HCT116 (cell line): ENCODE results near the gene CACNA1C. TPM values are rescaled to one million over a fixed set of nuclear protein-coding genes. Genes with fewer than 3 reads are reported as not detected.

Experiments
- ATAC-seq: fragments of 200-7000 bp; cut with Tn5 transposase; 2 replicates; pipeline ENCODE4 v1.9.1; 2020; ENCODE audit warnings: mild to moderate bottlenecking, moderate library complexity
- BruUV-seq: library from RNA; stranded (reverse); fragments of 400-500 nt; replicated peaks from 2 replicates; lab custom pipeline; 2021; lab: Mats Ljungman, UMichigan
- CTCF ChIA-PET: fragments of 300-600 bp; sonication (Branson Sonifier 250); formaldehyde crosslinking; loops from one replicate; lab custom pipeline; 2021; ENCODE audit warnings: antibody characterized with exemption; lab: Charles Lee
- POLR2A ChIA-PET: fragments of 300-600, 350-600 bp; sonication (Branson Sonifier 250); formaldehyde crosslinking; loops from one replicate; lab custom pipeline; 2021; ENCODE audit warnings: antibody characterized with exemption; lab: Charles Lee
- RAD21 ChIA-PET, 2 experiments: fragments of 300-600 bp; sonication (Branson Sonifier 250); formaldehyde crosslinking; loops; one replicate each; lab custom pipeline; 2023; ENCODE audit warnings: low total read pairs in 2 of 2; ENCODE audit not compliant: uncharacterized antibody in 2 of 2, unreplicated experiment in 2 of 2, low non-redundant PET in 1 of 2; lab: Charles Lee
- DNase-seq: peaks from one replicate; pipeline ENCODE4 v3.0.0-alpha.2; 2010; ENCODE audit warnings: low read depth, low spot score
- H2AFZ ChIP-seq: fragments of 200-600 bp; shearing (Covaris generic), sonication (generic); 2 replicates; pipeline ENCODE4 v1.6.1; 2017; ENCODE audit warnings: low read depth, mixed run types, mixed read lengths, antibody characterized with exemption, low read length; ENCODE audit not compliant: poor library complexity, severe bottlenecking
- H3K27ac ChIP-seq: 2 replicates; pipeline ENCODE4 v1.5.1; 2012; ENCODE audit warnings: low read depth, low read length
- H3K27me3 ChIP-seq: fragments of 200-600 bp; sonication (generic); 2 replicates; pipeline ENCODE4 v1.6.1; 2016; ENCODE audit warnings: mixed run types, low read length, mixed read lengths; ENCODE audit not compliant: insufficient read depth
- H3K36me3 ChIP-seq, 2 experiments: fragments of 200-500 bp in 1 of 2; fragments of 200-600 bp in 1 of 2; sonication (Bioruptor generic) in 1 of 2; sonication (generic) in 1 of 2; 2 replicates each; pipeline versions ENCODE4 v1.5.1 to v1.6.1; 2014 to 2016; ENCODE audit warnings: low read length in 2 of 2, inconsistent platforms in 1 of 2, mixed read lengths in 1 of 2, mixed run types in 1 of 2; ENCODE audit not compliant: insufficient read depth in 2 of 2, control insufficient read depth in 1 of 2
- H3K4me1 ChIP-seq, 2 experiments: fragments of 200-600 bp in 1 of 2; sonication (generic) in 1 of 2; 2 replicates each; pipeline versions ENCODE4 v1.5.1 to v1.6.1; 2012 to 2017; ENCODE audit warnings: low read length in 2 of 2, inconsistent platforms in 1 of 2, mild to moderate bottlenecking in 1 of 2, mixed read lengths in 1 of 2, mixed run types in 1 of 2, moderate library complexity in 1 of 2; ENCODE audit not compliant: insufficient read depth in 2 of 2, control insufficient read depth in 1 of 2
- H3K4me2 ChIP-seq: fragments of 200-600 bp; sonication (generic); 2 replicates; pipeline ENCODE4 v1.6.1; 2017; ENCODE audit warnings: mixed run types, low read length, mixed read lengths
- H3K4me3 ChIP-seq, 2 experiments: fragments of 200-600 bp in 1 of 2; sonication (generic) in 1 of 2; replicated peaks in 1 of 2; 2 replicates each; pipeline ENCODE4 v1.5.1; 2011 to 2016; ENCODE audit warnings: low read length in 2 of 2, control low read depth in 1 of 2, low read depth in 1 of 2, mild to moderate bottlenecking in 1 of 2, mixed read lengths in 1 of 2, mixed run types in 1 of 2
- H3K79me2 ChIP-seq: fragments of 200-600 bp; sonication (generic); 2 replicates; pipeline ENCODE4 v1.6.1; 2017; ENCODE audit warnings: mild to moderate bottlenecking, mixed run types, low read length, moderate library complexity, mixed read lengths; ENCODE audit not compliant: insufficient read depth
- H3K9ac ChIP-seq: fragments of 200-600 bp; sonication (generic); 2 replicates; pipeline ENCODE4 v1.6.1; 2016; ENCODE audit warnings: low read length, mixed read lengths
- H3K9me2 ChIP-seq: fragments of 200-600 bp; sonication (generic), shearing (Covaris generic); 2 replicates; pipeline ENCODE4 v1.6.1; 2017; ENCODE audit warnings: mixed run types, mild to moderate bottlenecking, moderate library complexity; ENCODE audit not compliant: insufficient read depth
- H3K9me3 ChIP-seq, 2 experiments: fragments of 200-500 bp in 1 of 2; fragments of 200-600 bp in 1 of 2; sonication (Bioruptor generic) in 1 of 2; sonication (generic) in 1 of 2; 2 replicates each; pipeline ENCODE4 v1.6.1; 2014 to 2017; ENCODE audit warnings: low read length in 2 of 2, mixed read lengths in 2 of 2, inconsistent platforms in 1 of 2, low read depth in 1 of 2, mild to moderate bottlenecking in 1 of 2, mixed run types in 1 of 2, moderate library complexity in 1 of 2; ENCODE audit not compliant: control insufficient read depth in 1 of 2, insufficient read depth in 1 of 2
- H4K20me1 ChIP-seq: fragments of 200-600 bp; sonication (generic), shearing (Covaris generic); 2 replicates; pipeline ENCODE4 v1.6.1; 2017; ENCODE audit warnings: mixed run types, mild to moderate bottlenecking, moderate library complexity; ENCODE audit not compliant: insufficient read depth
- CEBPB ChIP-seq: IDR thresholded peaks from 2 replicates; pipeline ENCODE4 v1.6.1; 2012; ENCODE audit warnings: low read depth
- EGR1 ChIP-seq: IDR thresholded peaks from 2 replicates; pipeline ENCODE4 v1.6.1; 2012; ENCODE audit warnings: low read depth
- ELF1 ChIP-seq: IDR thresholded peaks from 2 replicates; pipeline ENCODE4 v1.6.1; 2012; ENCODE audit warnings: low read depth, borderline replicate concordance
- EZH2 ChIP-seq: fragments of 200-600 bp; sonication (generic); IDR thresholded peaks from 2 replicates; pipeline ENCODE4 v1.6.1; 2017; ENCODE audit warnings: antibody characterized with exemption, mixed run types
- EZH2phosphoT487 ChIP-seq: fragments of 200-600 bp; IDR thresholded peaks from 2 replicates; pipeline ENCODE4 v1.6.1; 2018; ENCODE audit warnings: antibody characterized with exemption, borderline replicate concordance
- FOSL1 ChIP-seq: IDR thresholded peaks from 2 replicates; pipeline ENCODE4 v1.6.1; 2012; ENCODE audit warnings: low read depth
- JUND ChIP-seq: IDR thresholded peaks from 2 replicates; pipeline ENCODE4 v1.6.1; 2012
- POLR2A ChIP-seq: IDR thresholded peaks from 2 replicates; pipeline ENCODE4 v1.7.0; 2011; ENCODE audit warnings: borderline replicate concordance; ENCODE audit not compliant: insufficient read depth, insufficient read length; ENCODE audit errors: extremely low read depth
- POLR2AphosphoS5 ChIP-seq: IDR thresholded peaks from 2 replicates; pipeline ENCODE4 v1.6.1; 2011; ENCODE audit warnings: mild to moderate bottlenecking, low read depth, low read length, moderate library complexity
- RAD21 ChIP-seq: IDR thresholded peaks from 2 replicates; pipeline ENCODE4 v1.6.1; 2012; ENCODE audit warnings: low read depth, mild to moderate bottlenecking
- REST ChIP-seq: IDR thresholded peaks from 2 replicates; pipeline ENCODE4 v1.6.1; 2012; ENCODE audit warnings: low read depth
- SIN3A ChIP-seq: IDR thresholded peaks from 2 replicates; pipeline ENCODE4 v1.6.1; 2012; ENCODE audit warnings: low read depth
- SP1 ChIP-seq: IDR thresholded peaks from 2 replicates; pipeline ENCODE4 v1.6.1; 2012; ENCODE audit warnings: low read depth
- TCF7L2 ChIP-seq: IDR thresholded peaks from 2 replicates; pipeline ENCODE4 v1.7.0; 2011; ENCODE audit warnings: borderline replicate concordance, inconsistent platforms; ENCODE audit not compliant: insufficient read depth, insufficient read length; ENCODE audit errors: extremely low read depth
- YY1 ChIP-seq: IDR thresholded peaks from 2 replicates; pipeline ENCODE4 v1.6.1; 2011; ENCODE audit warnings: low read length, low read depth, moderate library complexity, mild to moderate bottlenecking; ENCODE audit not compliant: insufficient replicate concordance; ENCODE audit errors: extremely low read depth
- ZBTB33 ChIP-seq: IDR thresholded peaks from 2 replicates; pipeline ENCODE4 v1.6.1; 2011; ENCODE audit warnings: mild to moderate bottlenecking, low read length, moderate library complexity; ENCODE audit not compliant: insufficient replicate concordance; ENCODE audit errors: extremely low read depth
- ZNF274 ChIP-seq: fragments of 200-500 bp; sonication (Bioruptor generic); IDR thresholded peaks from 2 replicates; pipeline ENCODE4 v1.6.1; 2014; ENCODE audit warnings: mild to moderate bottlenecking, low read depth, low read length, inconsistent platforms
- intact Hi-C: fragments of 100-400 bp; cut with micrococcal nuclease; formaldehyde crosslinking; loops from 2 replicates; pipeline ENCODE4 v1.10.0; 2022
- total RNA-seq: library from RNA; stranded (reverse); gene quantifications from one replicate; pipeline ENCODE4 v1.2.1, GENCODE V29; 2021; ENCODE audit not compliant: unreplicated experiment
- TF ChIP-seq, protein P1 (sequence below), 3 experiments: fragments of 200-600 bp in 1 of 3; sonication (generic) in 1 of 3; IDR thresholded peaks in 2 of 3; conservative IDR thresholded peaks in 1 of 3; 2 replicates each; pipeline ENCODE4 v1.5.1; 2012 to 2017; ENCODE audit warnings: low read depth in 2 of 3, low read length in 2 of 3, antibody characterized with exemption in 1 of 3, borderline replicate concordance in 1 of 3, control low read depth in 1 of 3, mild to moderate bottlenecking in 1 of 3, mixed read lengths in 1 of 3, mixed run types in 1 of 3, moderate library complexity in 1 of 3; ENCODE audit not compliant: insufficient read depth in 1 of 3

Gene CACNA1C
- total RNA-seq, 1 experiment from 2014 or later = 0.05 TPM

- BruUV-seq = no TSS peak
- ChIA-PET RAD21 (no interaction called here), POLR2A (no interaction called here), CTCF (no interaction called here)
- Histone ChIP-seq H3K4me2 (no peak overlapping the region), H3K79me2 (no peaks in the 10 kb centered on the region), H2AFZ (no peak overlapping the region), H3K27ac (no peak overlapping the region), H3K36me3 (no peaks in the 10 kb centered on the region), H3K4me1 (peaks cover 0 to 16% of the 10 kb centered on the region in 2 experiments; a peak in 2 of 4 replicates), H3K9me2 (no peaks in the 10 kb centered on the region), H3K4me3 (no peak overlapping the region), H3K27me3 (peaks cover 8% of the 10 kb centered on the region; the same call in 1 of the 2 replicates), H3K9me3 (no peaks in the 10 kb centered on the region), H4K20me1 (no peaks in the 10 kb centered on the region), H3K9ac (no peak overlapping the region)
- intact Hi-C loops = no loop called here
- TF ChIP-seq POLR2AphosphoS5 (no peak), REST (no peak), EZH2phosphoT487 (no peak), RAD21 (no peak), SIN3A (no peak), TCF7L2 (no peak), JUND (no peak), ZBTB33 (no peak), POLR2A (no peak), EGR1 (no peak), FOSL1 (no peak), ELF1 (no peak), CEBPB (no peak), ZNF274 (no peak), YY1 (no peak), SP1 (no peak), EZH2 (no peak)
- TF ChIP-seq, protein P1, sequence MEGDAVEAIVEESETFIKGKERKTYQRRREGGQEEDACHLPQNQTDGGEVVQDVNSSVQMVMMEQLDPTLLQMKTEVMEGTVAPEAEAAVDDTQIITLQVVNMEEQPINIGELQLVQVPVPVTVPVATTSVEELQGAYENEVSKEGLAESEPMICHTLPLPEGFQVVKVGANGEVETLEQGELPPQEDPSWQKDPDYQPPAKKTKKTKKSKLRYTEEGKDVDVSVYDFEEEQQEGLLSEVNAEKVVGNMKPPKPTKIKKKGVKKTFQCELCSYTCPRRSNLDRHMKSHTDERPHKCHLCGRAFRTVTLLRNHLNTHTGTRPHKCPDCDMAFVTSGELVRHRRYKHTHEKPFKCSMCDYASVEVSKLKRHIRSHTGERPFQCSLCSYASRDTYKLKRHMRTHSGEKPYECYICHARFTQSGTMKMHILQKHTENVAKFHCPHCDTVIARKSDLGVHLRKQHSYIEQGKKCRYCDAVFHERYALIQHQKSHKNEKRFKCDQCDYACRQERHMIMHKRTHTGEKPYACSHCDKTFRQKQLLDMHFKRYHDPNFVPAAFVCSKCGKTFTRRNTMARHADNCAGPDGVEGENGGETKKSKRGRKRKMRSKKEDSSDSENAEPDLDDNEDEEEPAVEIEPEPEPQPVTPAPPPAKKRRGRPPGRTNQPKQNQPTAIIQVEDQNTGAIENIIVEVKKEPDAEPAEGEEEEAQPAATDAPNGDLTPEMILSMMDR (IDR thresholded peaks at IDR 0.05 in 2 of 3, conservative IDR thresholded peaks at IDR 0.05 in 1 of 3; ENCODE audit: borderline replicate concordance in 1 of 3, insufficient read depth in 1 of 3, low read depth in 2 of 3, low read length in 2 of 3) = no peak
- no peak for DNase-seq
- ATAC-seq = no peak
Observed at GRCh38 chr12:2177751-2178150, 125.0 kb downstream of the CACNA1C start.
